Frontal cortex (tissue), 4 donors: ENCODE measurements around the gene VPS25. TPM values are rescaled to one million over a fixed set of nuclear protein-coding genes. Genes with fewer than 3 reads are reported as not detected.

ENCODE experiments used
- DNase-seq, 2 donors: peaks; one replicate each; pipeline ENCODE4 v3.0.0; 2012; ENCODE audit warnings: low spot score in 2 of 2
- FAIRE-seq: peaks from 2 replicates; lab custom pipeline; 2012; peaks lifted over from hg19 to GRCh38; lab: Jason Lieb, UNC
- small RNA-seq: library from RNA; depleted of rRNA; stranded (forward); fragments of <200 nt; gene quantifications from one replicate; pipeline ENCODE3, GENCODE V24; 2014
- total RNA-seq: library from RNA; depleted of rRNA; stranded (reverse); fragments of >200 nt; gene quantifications from one replicate; pipeline ENCODE4 v1.2.3, GENCODE V29; 2014
- donor health status: control.
- donor health status: control.
- donor health status: control.

VPS25 gene
- total RNA-seq, 1 donor from 2014 or later: 26.1 TPM

DNA sequence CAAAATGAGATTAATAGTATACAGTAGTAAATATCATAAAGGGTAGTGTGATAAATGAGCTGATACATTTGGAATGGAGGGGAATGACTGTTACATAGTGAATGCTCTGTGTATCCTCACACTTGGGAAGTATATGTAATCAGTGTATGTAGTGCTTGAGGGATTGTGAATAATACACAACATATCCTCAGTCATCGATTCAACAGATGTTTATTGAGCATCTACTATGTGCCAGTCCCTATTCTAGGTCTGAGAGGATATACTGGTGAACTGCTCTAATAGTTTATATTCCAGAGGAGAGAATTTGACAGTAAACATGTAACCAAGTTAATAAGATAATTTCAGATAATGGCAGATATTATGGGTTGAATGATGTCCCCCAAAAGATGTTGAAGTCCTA is 54.2 kb downstream of the VPS25 start:
- FAIRE-seq (no peak), DNase-seq (no peak)

Small RNA genes lying within 50 kb of the gene (small RNA-seq; reads per million reads assigned to genes)
- not detected for gene HMGN2P15
- not detected for gene MIR6781

Other genes starting within 250 kb of the VPS25 start
- gene NAGLU, start 237.2 kb upstream of the VPS25 start, total RNA-seq: 10.6 TPM
- gene HSD17B1, start 220.5 kb upstream of the VPS25 start, total RNA-seq: 1.6 TPM
- gene COASY, start 211.3 kb upstream of the VPS25 start, total RNA-seq: 4.1 TPM
- gene MLX, start 206.3 kb upstream of the VPS25 start, total RNA-seq: 22.8 TPM
- gene PSMC3IP, start 195.7 kb upstream of the VPS25 start, total RNA-seq: 4.5 TPM
- 59.5 TPM for gene RETREG3, start 164.1 kb upstream of the VPS25 start, total RNA-seq
- gene TUBG1, start 163.8 kb upstream of the VPS25 start, total RNA-seq: 11.4 TPM
- gene TUBG2, start 114.2 kb upstream of the VPS25 start, total RNA-seq: 8.2 TPM
- 2.0 TPM for gene PLEKHH3, start 96.5 kb upstream of the VPS25 start, total RNA-seq
- gene CCR10, start 91.6 kb upstream of the VPS25 start, total RNA-seq: 0.41 TPM
- gene CNTNAP1, start 90.9 kb upstream of the VPS25 start, total RNA-seq: 5.3 TPM
- gene EZH1, start 28.4 kb upstream of the VPS25 start, total RNA-seq: 24.9 TPM
- 15.9 TPM for gene RAMP2, start 12.2 kb upstream of the VPS25 start, total RNA-seq
- gene WNK4, start 7.2 kb downstream of the VPS25 start, total RNA-seq: 0.41 TPM
- 98.6 TPM for gene COA3, start 25.3 kb downstream of the VPS25 start, total RNA-seq
- 0.82 TPM for gene CNTD1, start 25.4 kb downstream of the VPS25 start, total RNA-seq
- gene BECN1, start 50.8 kb downstream of the VPS25 start, total RNA-seq: 74.6 TPM
- gene PSME3, start 59.9 kb downstream of the VPS25 start, total RNA-seq: 37.9 TPM
- gene AOC2, start 71.1 kb downstream of the VPS25 start, total RNA-seq: 0.41 TPM
- gene AOC3, start 77.8 kb downstream of the VPS25 start, total RNA-seq: 0.41 TPM
- gene G6PC1, start 127.3 kb downstream of the VPS25 start, total RNA-seq: not detected
- gene AARSD1, start 191.0 kb downstream of the VPS25 start, total RNA-seq: 28.5 TPM
- 2.9 TPM for gene PTGES3L, start 206.6 kb downstream of the VPS25 start, total RNA-seq
- gene RUNDC1, start 207.1 kb downstream of the VPS25 start, total RNA-seq: 14.3 TPM
- 1,220 TPM for gene RPL27, start 225.0 kb downstream of the VPS25 start, total RNA-seq
- 1.2 TPM for gene IFI35, start 233.3 kb downstream of the VPS25 start, total RNA-seq
- gene VAT1, start 248.9 kb downstream of the VPS25 start, total RNA-seq: 77.9 TPM